H1 (cell line): ENCODE results near the gene MAP2K7. TPM values are rescaled to one million over a fixed set of nuclear protein-coding genes. Genes with fewer than 3 reads are reported as not detected.

Experiments used
- HDAC2 ChIP-seq, 2 experiments: fragments of 300-600 bp in 1 of 2; sonication (generic) in 1 of 2; IDR thresholded peaks; 2 replicates each; pipeline ENCODE4 v1.6.1; 2011 to 2012; ENCODE audit warnings: low read depth in 2 of 2, low read length in 2 of 2, mild to moderate bottlenecking in 2 of 2, moderate library complexity in 2 of 2, borderline replicate concordance in 1 of 2, inconsistent platforms in 1 of 2
- JUN ChIP-seq: IDR thresholded peaks from 2 replicates; pipeline ENCODE4 v1.6.1; 2011; ENCODE audit warnings: low read depth, mild to moderate bottlenecking, improper control_type of control experiment, low read length
- RNF2 ChIP-seq: fragments of 200-900, 300-1000 bp; sonication (generic); IDR thresholded peaks from 2 replicates; pipeline ENCODE4 v1.7.1; 2016; ENCODE audit warnings: borderline replicate concordance, low read depth, mild to moderate bottlenecking, antibody characterized with exemption, low read length; ENCODE audit not compliant: poor library complexity, severe bottlenecking; ENCODE audit errors: missing control alignments
- polyA plus RNA-seq, 7 experiments: library from polyadenylated mRNA; depleted of rRNA in 3 of 7; stranded (reverse) in 5 of 7; unstranded in 2 of 7; fragments of >200 nt in 5 of 7; fragments of 200-250 nt in 2 of 7; gene quantifications; 1 replicate in 5 of 7; 2 replicates in 1 of 7; 4 replicates in 1 of 7; pipeline versions ENCODE4 v1.2.1 to v1.2.3, GENCODE V29; 2011 to 2013; ENCODE audit warnings: missing spikeins in 2 of 7, mixed read lengths in 2 of 7
- total RNA-seq: library from RNA; stranded (reverse); fragmentation: NEBNext Ultra II Directional; extraction: Animal tissue kit (Norgen Biotek cat#: 25700); gene quantifications from 2 replicates; pipeline ENCODE4 v1.2.1, GENCODE V29; 2021

MAP2K7 gene
- total and polyA plus RNA-seq, 2 of the 8 experiments (the other 6 are each of a cell fraction or from before 2014, with no cell fraction given) = 8.9 to 38.3 TPM

GRCh38 chr19:7904074-7905020 lies 670 bp downstream of the MAP2K7 start (continued):
- peak in 1 of 2 experiments; percentile 50; a peak in 1 of 4 replicates for TF ChIP-seq HDAC2 (IDR thresholded peaks at IDR 0.05; ENCODE audit: borderline replicate concordance in 1 of 2, low read depth in 2 of 2, low read length in 2 of 2)
- no peak for TF ChIP-seq JUN
- TF ChIP-seq RNF2 = no peak
